PFSK-1 (cell line): Measurements from ENCODE around the gene LDB3.

Experiments
- FOXP2 ChIP-seq: optimal IDR thresholded peaks from 2 replicates; pipeline ENCODE3; 2011; ENCODE audit warnings: borderline replicate concordance, control low read depth, inconsistent platforms; ENCODE audit not compliant: insufficient read depth; ENCODE audit errors: extremely low read length, extremely low read depth
- POLR2AphosphoS5 ChIP-seq: IDR thresholded peaks from 2 replicates; pipeline ENCODE4 v1.6.1; 2012; ENCODE audit warnings: low read depth, mild to moderate bottlenecking, control low read depth, low read length, moderate library complexity
- SIN3A ChIP-seq: IDR thresholded peaks from 2 replicates; pipeline ENCODE4 v1.6.1; 2012; ENCODE audit warnings: mild to moderate bottlenecking, low read length, moderate library complexity, borderline replicate concordance; ENCODE audit not compliant: insufficient read depth
- TAF1 ChIP-seq: IDR thresholded peaks from 2 replicates; pipeline ENCODE4 v1.6.1; 2012; ENCODE audit warnings: low read length, control low read depth, borderline replicate concordance; ENCODE audit not compliant: insufficient read depth
- TF ChIP-seq, protein P1 (sequence below), 2 experiments: IDR thresholded peaks; 2 replicates each; pipeline versions ENCODE4 v1.6.1 to v1.8.0; 2011 to 2012; ENCODE audit warnings: low read depth in 2 of 2, low read length in 2 of 2, control low read depth in 1 of 2, inconsistent platforms in 1 of 2, mild to moderate bottlenecking in 1 of 2, moderate library complexity in 1 of 2; ENCODE audit not compliant: insufficient read depth in 1 of 2

The LDB3 gene

DNA sequence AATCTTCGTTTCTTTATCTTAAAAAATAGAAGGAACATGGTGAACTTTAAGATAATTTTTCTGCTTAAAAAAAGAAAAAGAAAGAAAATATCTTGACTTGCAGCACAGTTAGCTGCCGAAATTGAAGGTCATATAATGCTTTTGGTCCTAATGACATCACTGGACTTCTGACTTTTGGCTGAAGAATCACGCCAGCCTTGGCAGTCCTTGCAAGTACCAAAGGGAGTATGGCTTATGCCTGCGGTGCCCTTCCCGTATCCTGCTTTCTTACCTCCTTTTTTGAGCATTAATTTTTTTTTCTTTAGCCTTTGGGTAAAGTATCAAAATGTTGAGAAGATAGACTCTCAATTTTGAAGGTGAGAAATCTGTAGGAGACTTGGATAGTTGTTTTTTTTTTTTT, 95.1 kb downstream of the LDB3 start:
- TF ChIP-seq FOXP2 (no peak), TAF1 (no peak), POLR2AphosphoS5 (no peak), SIN3A (no peak)
- TF ChIP-seq, protein P1, sequence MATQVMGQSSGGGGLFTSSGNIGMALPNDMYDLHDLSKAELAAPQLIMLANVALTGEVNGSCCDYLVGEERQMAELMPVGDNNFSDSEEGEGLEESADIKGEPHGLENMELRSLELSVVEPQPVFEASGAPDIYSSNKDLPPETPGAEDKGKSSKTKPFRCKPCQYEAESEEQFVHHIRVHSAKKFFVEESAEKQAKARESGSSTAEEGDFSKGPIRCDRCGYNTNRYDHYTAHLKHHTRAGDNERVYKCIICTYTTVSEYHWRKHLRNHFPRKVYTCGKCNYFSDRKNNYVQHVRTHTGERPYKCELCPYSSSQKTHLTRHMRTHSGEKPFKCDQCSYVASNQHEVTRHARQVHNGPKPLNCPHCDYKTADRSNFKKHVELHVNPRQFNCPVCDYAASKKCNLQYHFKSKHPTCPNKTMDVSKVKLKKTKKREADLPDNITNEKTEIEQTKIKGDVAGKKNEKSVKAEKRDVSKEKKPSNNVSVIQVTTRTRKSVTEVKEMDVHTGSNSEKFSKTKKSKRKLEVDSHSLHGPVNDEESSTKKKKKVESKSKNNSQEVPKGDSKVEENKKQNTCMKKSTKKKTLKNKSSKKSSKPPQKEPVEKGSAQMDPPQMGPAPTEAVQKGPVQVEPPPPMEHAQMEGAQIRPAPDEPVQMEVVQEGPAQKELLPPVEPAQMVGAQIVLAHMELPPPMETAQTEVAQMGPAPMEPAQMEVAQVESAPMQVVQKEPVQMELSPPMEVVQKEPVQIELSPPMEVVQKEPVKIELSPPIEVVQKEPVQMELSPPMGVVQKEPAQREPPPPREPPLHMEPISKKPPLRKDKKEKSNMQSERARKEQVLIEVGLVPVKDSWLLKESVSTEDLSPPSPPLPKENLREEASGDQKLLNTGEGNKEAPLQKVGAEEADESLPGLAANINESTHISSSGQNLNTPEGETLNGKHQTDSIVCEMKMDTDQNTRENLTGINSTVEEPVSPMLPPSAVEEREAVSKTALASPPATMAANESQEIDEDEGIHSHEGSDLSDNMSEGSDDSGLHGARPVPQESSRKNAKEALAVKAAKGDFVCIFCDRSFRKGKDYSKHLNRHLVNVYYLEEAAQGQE (IDR thresholded peaks at IDR 0.05; ENCODE audit: insufficient read depth in 1 of 2, low read depth in 2 of 2, low read length in 2 of 2) = no peak

DNA sequence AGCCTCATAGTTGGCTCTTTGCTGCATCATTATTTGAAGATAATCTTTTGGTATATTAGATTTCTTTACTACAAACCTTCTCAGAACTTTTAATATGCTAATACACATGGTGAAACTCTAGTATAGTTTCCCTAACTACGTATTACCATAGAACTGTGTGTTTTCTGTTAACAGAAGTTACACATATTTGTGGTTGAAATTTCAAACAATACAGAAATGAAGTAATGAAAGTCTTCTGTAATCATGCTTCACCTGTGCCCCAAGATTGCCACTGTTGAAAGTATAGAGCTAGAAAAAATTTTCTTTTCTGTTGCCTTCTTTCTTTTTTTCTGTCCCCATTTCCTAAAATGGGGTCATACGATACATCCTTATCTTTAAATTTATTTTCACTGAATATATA, 97.2 kb downstream of the LDB3 start:
- TF ChIP-seq, protein P1 (IDR thresholded peaks at IDR 0.05; ENCODE audit: insufficient read depth in 1 of 2, low read depth in 2 of 2, low read length in 2 of 2) = no peak
- TF ChIP-seq TAF1 (no peak), SIN3A (no peak), POLR2AphosphoS5 (no peak), FOXP2 (no peak)

DNA sequence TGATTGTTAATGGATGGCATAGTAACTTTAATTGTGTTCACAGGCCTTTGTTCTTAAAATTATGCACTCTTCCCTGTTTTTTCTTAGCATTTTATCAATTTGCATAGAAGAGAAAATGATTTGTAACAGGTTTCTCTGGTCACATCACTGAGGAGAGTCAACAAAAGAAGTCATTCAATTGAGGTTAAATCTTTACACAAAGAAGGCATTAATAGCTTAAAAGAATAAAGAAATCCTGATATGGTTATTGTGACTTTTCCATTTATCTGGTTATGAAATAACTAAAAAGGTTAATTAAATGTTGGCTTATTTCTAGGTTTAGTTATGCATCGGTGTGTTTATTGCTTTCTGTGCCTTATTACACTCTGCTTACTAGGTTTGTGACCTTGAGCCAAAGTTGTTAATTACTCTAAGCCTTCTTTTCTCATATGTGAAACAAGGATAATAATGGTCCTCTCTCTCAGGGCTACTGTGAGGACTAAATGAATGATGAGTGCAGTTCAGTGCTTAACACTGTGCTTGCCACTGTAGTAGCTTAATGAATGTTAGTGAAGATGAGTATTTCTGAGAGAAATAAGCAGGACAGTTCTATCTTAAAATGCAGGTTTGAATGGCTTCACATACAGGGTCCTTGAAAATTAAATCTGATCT, 100.2 kb downstream of the LDB3 start:
- no peak for TF ChIP-seq POLR2AphosphoS5
- TF ChIP-seq, protein P1 (IDR thresholded peaks at IDR 0.05; ENCODE audit: insufficient read depth in 1 of 2, low read depth in 2 of 2, low read length in 2 of 2) = no peak
- TF ChIP-seq SIN3A = no peak
- no peak for TF ChIP-seq TAF1
- no peak for TF ChIP-seq FOXP2

DNA sequence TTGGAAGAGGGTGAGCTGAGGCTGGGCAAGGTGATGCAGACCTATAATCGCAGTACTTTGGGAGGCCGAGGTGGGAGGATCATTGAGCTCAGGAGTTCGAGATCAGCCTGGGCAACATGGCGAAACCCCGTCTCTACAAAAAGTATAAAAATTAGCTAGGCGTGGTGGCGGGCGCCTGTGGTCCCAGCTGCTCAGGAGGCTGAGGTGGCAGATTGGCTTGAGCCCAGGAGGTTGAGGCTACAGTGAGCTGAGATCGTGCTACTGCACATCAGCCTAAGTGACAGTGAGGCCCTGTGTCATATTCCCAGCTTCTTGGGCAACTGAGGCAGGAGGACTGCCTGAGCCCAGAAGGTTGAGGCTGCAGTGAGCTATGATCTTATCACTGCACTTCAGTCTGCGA, 101.7 kb downstream of the LDB3 start:
- no peak for TF ChIP-seq FOXP2
- no peak for TF ChIP-seq POLR2AphosphoS5
- no peak for TF ChIP-seq SIN3A
- TF ChIP-seq TAF1 = no peak
- TF ChIP-seq, protein P1 (IDR thresholded peaks at IDR 0.05; ENCODE audit: insufficient read depth in 1 of 2, low read depth in 2 of 2, low read length in 2 of 2) = no peak
